K562 (cell line): ENCODE data around the gene ARHGDIA. TPM values are rescaled to one million over a fixed set of nuclear protein-coding genes. Genes with fewer than 3 reads are reported as not detected.

Experiments
- ARNT ChIP-seq, 2 experiments: fragments of 450-650 bp; IDR thresholded peaks; 2 replicates each; pipeline ENCODE4 v1.6.1; 2016; ENCODE audit warnings: mild to moderate bottlenecking in 1 of 2
- BHLHE40 ChIP-seq: IDR thresholded peaks from 2 replicates; pipeline ENCODE4 v1.6.1; 2011; ENCODE audit warnings: low read length, improper control_type of control experiment
- BRD4 ChIP-seq: fragments of 200-600 bp; sonication (generic); IDR thresholded peaks from 2 replicates; pipeline ENCODE4 v1.6.1; 2017; ENCODE audit warnings: inconsistent platforms
- CBX8 ChIP-seq: fragments of 200-600 bp; sonication (generic); IDR thresholded peaks from 2 replicates; pipeline ENCODE4 v1.6.1; 2012; ENCODE audit warnings: borderline replicate concordance, mixed run types, low read depth, mild to moderate bottlenecking, moderate library complexity, mixed read lengths, low read length, control low read depth, inconsistent platforms; ENCODE audit not compliant: poor library complexity, severe bottlenecking; ENCODE audit errors: extremely low read depth
- ELK1 ChIP-seq: sonication (generic); formaldehyde crosslinking; IDR thresholded peaks from 2 replicates; pipeline ENCODE4 v1.8.1; 2022; ENCODE audit warnings: missing genetic modification reagents
- GATA2 ChIP-seq: sonication (generic); formaldehyde crosslinking; IDR thresholded peaks from 2 replicates; pipeline ENCODE4 v1.4.0; 2020; ENCODE audit warnings: mild to moderate bottlenecking, missing genetic modification reagents
- HDGF ChIP-seq: fragments of 450-650 bp; IDR thresholded peaks from 2 replicates; pipeline ENCODE4 v1.6.1; 2016
- HMGXB4 ChIP-seq: sonication (generic); formaldehyde crosslinking; IDR thresholded peaks from 2 replicates; pipeline ENCODE4 v1.8.1; 2023; ENCODE audit warnings: mild to moderate bottlenecking, missing genetic modification reagents
- MAZ ChIP-seq, 2 experiments: fragments of 450-650 bp in 1 of 2; sonication (generic) in 1 of 2; formaldehyde crosslinking; IDR thresholded peaks in 1 of 2; conservative IDR thresholded peaks in 1 of 2; 2 replicates each; pipeline versions ENCODE4 v1.4.0 to v1.5.0; 2020; ENCODE audit warnings: mild to moderate bottlenecking in 1 of 2, missing genetic modification reagents in 1 of 2
- MEF2A ChIP-seq: IDR thresholded peaks from 2 replicates; pipeline ENCODE4 v1.6.1; 2011; ENCODE audit warnings: low read depth, mild to moderate bottlenecking, low read length, moderate library complexity; ENCODE audit not compliant: control insufficient read depth
- MTA3 ChIP-seq: fragments of 450-650 bp; formaldehyde crosslinking; IDR thresholded peaks from 2 replicates; pipeline ENCODE4 v1.6.1; 2017; ENCODE audit warnings: mild to moderate bottlenecking, borderline replicate concordance
- NFATC3 ChIP-seq: fragments of 450-650 bp; IDR thresholded peaks from 2 replicates; pipeline ENCODE4 v1.6.1; 2017; ENCODE audit warnings: mild to moderate bottlenecking
- NR1H2 ChIP-seq: sonication (generic); formaldehyde crosslinking; IDR thresholded peaks from 2 replicates; pipeline ENCODE4 v1.4.0; 2020; ENCODE audit warnings: mild to moderate bottlenecking, missing genetic modification reagents
- PHF8 ChIP-seq: fragments of 200-600 bp; sonication (generic); IDR thresholded peaks from 2 replicates; pipeline ENCODE4 v1.6.1; 2012; ENCODE audit warnings: mixed run types, mild to moderate bottlenecking, inconsistent platforms, low read length, moderate library complexity, borderline replicate concordance
- POLR2B ChIP-seq: fragments of 450-650 bp; IDR thresholded peaks from 2 replicates; pipeline ENCODE4 v1.6.1; 2018; ENCODE audit warnings: low read depth; ENCODE audit not compliant: partially characterized antibody
- RBM39 ChIP-seq: fragments of 200-400 bp; formaldehyde crosslinking; optimal IDR thresholded peaks from 2 replicates; pipeline ENCODE3; 2018; ENCODE audit warnings: low read depth, low read length
- TCF3 ChIP-seq: sonication (generic); formaldehyde crosslinking; IDR thresholded peaks from 2 replicates; pipeline ENCODE4 v1.4.0; 2020; ENCODE audit warnings: mild to moderate bottlenecking, missing genetic modification reagents
- TCF7 ChIP-seq: sonication (generic); IDR thresholded peaks from 2 replicates; pipeline ENCODE4 v1.6.1; 2016; ENCODE audit warnings: antibody characterized with exemption, borderline replicate concordance
- TFE3 ChIP-seq: fragments of 450-650 bp; formaldehyde crosslinking; IDR thresholded peaks from 2 replicates; pipeline ENCODE4 v1.4.0; 2020; ENCODE audit warnings: mild to moderate bottlenecking, mixed read lengths
- ZBTB2 ChIP-seq: fragments of 450-650 bp; IDR thresholded peaks from 2 replicates; pipeline ENCODE4 v1.6.1; 2016; ENCODE audit warnings: antibody characterized with exemption
- ZNF347 ChIP-seq: fragments of 450-650 bp; formaldehyde crosslinking; IDR thresholded peaks from 2 replicates; pipeline ENCODE4 v1.4.0; 2020; ENCODE audit warnings: low read depth, mild to moderate bottlenecking, moderate library complexity
- ZNF507 ChIP-seq: conservative IDR thresholded peaks from 2 replicates; pipeline ENCODE4 v1.6.1; 2017; ENCODE audit warnings: missing genetic modification characterization, missing compliant biosample characterization
- ZNF561 ChIP-seq: fragments of 450-650 bp; formaldehyde crosslinking; conservative IDR thresholded peaks from 2 replicates; pipeline ENCODE4 v1.4.0; 2020; ENCODE audit warnings: mild to moderate bottlenecking, moderate library complexity
- polyA plus RNA-seq, 8 experiments: library from polyadenylated mRNA; depleted of rRNA in 4 of 8; stranded (reverse) in 5 of 8; unstranded in 3 of 8; fragments of >200 nt; fragmentation: Nextera tagmentation in 2 of 8; fragmentation: Illumina TruSeq in 1 of 8; extraction: Ambion mirVana in 2 of 8; extraction: Trizol in 1 of 8; gene quantifications; 2 replicates each; pipeline versions ENCODE4 v1.2.1 to v1.2.3, GENCODE V29; 2011 to 2014; ENCODE audit warnings: inconsistent platforms in 1 of 8, missing spikeins in 1 of 8
- total RNA-seq, 7 experiments: library from RNA; depleted of rRNA in 6 of 7; stranded (reverse); fragments of >200 nt in 6 of 7; fragmentation: Illumina TruSeq in 2 of 7; extraction: Trizol in 2 of 7; gene quantifications; 2 replicates each; pipeline versions ENCODE4 v1.2.1 to v1.2.3, GENCODE V29; 2011 to 2021; ENCODE audit warnings: low replicate concordance in 1 of 7

The ARHGDIA gene
- total and polyA plus RNA-seq, 9 of the 15 experiments (the other 6 are each of a cell fraction or from before 2014, with no cell fraction given), result 9.6 to 340 (median 97.6) TPM

GRCh38 chr17:81821603-81822311 is 49.4 kb downstream of the ARHGDIA start (continued):
- TF ChIP-seq BRD4 (no peak; the same call in 1 of the 2 replicates), BHLHE40 (peak; percentile 70), ZBTB2 (peak; percentile 31; the same call in 1 of the 2 replicates), ZNF347 (CRISPR knock-in tag) (no peak), HMGXB4 (CRISPR knock-in tag) (no peak), TCF3 (CRISPR knock-in tag) (peak; percentile 34; the same call in 1 of the 2 replicates), RBM39 (no peak), MTA3 (peak; percentile 90), CBX8 (no peak), HDGF (no peak), PHF8 (peak; percentile 56; the same call in 1 of the 2 replicates), ARNT (IDR thresholded peaks at IDR 0.05) (0 out of 4 replicates have a peak, but pooled peaks of 1 of the 2 experiments have one; percentile 56), MEF2A (no peak), TFE3 (CRISPR knock-in tag) (no peak), ELK1 (CRISPR knock-in tag) (no peak), NR1H2 (CRISPR knock-in tag) (no peak), NFATC3 (no peak), TCF7 (no peak), POLR2B (no peak), ZNF507 (tag) (no peak), ZNF561 (no peak), GATA2 (CRISPR knock-in tag) (no peak), MAZ (CRISPR knock-in tag; conservative IDR thresholded peaks at IDR 0.05 in 1 of 2, IDR thresholded peaks at IDR 0.05 in 1 of 2) (peak; percentile 77 to 97)
